ENCODE measurements around the gene PCSK6.
"Not testable (repeated sequence)": the region's sequence is repeated elsewhere in the genome, so short reads cannot be mapped to it uniquely, and the experiment has no call there.

Gene PCSK6

GRCh38 chr15:101481917-101482525 is 7.5 kb downstream of the PCSK6 start:
- DNase-seq (ENCODE audit: low spot score) = peak; percentile 61

GRCh38 chr15:101481381-101481705 is 8.2 kb downstream of the PCSK6 start:
- no peak for DNase-seq (ENCODE audit: low spot score)

DNA sequence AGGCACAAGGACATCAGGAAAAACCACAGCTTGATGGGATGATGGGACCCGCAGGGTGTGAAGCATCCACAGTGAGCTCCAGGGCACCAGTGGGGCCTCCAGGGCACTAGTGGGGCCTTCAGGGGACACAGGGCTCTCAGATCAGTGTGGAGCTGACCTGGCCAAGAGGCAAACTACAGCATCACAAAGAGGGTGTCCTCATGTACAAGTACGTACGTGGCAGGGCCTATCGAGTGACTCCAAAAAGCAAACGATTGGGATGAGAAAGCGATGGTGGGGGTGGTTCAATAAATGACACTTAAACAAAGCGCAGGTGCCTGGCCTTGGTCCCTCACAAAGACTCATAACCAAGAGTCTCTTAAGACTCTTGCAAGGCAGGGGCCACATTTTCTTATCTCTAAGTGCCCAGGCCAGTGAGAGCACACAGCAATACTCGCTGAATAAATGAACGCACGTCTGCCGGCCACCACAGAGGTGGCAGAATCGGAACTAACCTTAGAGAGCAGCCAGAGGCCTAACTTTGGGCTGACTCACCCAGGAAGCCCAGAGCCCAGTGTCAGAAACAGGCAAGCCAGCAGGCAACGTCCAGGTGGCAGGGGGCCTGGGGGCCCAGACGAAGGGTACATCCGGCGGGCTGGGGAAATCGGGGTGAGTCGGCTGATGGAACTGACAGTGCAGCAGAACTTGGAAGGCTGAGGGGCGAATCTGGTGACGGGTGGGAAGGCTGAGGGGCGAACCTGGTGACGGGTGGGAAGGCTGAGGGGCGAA is 8.7 kb downstream of the PCSK6 start:
- no peak for DNase-seq (ENCODE audit: low spot score)

- DNase-seq (ENCODE audit: low spot score) = no peak
Observed at GRCh38 chr15:101479851-101480612, 9.5 kb downstream of the PCSK6 start.

DNA sequence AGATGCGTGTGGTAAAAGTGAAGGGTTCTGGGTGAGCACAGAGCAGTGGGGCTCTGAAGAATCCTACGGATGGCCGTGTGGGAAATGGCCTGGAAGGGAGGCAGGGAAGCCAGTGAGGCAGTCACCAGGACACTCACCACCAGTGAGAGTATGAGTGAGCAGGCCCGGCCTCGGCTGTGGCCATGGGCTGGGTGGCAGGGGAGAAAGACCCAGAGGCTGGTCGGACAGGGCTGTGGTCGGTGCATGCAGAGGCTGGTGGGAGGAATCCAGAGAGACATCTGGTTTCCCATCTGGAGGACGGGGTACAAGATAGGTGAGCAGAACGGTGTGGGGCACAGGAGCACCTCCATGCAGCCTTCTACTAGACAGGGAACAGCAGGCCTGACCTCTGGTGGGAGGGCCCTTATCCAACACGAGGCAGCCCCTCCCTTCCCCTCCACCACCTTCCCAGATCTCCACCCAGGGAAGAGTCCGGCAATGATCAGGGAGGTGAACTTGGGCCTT is 10.1 kb downstream of the PCSK6 start:
- DNase-seq (ENCODE audit: low spot score) = no peak

DNA sequence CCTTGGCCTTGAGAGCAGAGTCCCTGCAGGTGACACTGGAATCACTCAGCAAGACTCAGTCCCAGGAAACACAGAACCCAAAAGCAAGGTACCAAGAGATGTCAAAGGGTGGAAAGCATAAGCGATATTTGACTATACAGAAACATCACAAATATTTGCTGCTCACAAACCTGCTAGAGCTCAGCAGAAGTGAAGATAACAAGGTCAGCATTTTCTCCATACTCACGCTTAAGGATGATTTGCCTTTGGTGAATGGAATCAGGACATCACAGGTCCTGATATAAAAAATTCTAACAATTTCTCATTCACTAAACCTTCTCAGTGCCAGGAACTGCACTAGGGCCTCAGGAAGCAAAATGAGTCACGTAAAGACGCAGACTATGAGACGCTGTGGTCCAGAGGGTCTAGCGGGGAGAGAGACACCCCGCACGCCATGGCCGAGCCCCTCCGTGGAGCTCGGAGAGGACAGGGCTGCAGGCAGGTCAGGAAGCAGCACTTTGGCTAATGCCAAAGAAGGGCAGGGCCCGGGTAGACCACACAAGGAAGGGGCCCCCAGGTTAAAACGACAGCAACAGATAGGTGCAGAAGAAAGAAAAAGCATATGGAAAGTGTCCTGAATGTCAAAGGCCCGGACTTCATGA is 10.7 kb downstream of the PCSK6 start:
- no peak for DNase-seq (ENCODE audit: low spot score)

DNA sequence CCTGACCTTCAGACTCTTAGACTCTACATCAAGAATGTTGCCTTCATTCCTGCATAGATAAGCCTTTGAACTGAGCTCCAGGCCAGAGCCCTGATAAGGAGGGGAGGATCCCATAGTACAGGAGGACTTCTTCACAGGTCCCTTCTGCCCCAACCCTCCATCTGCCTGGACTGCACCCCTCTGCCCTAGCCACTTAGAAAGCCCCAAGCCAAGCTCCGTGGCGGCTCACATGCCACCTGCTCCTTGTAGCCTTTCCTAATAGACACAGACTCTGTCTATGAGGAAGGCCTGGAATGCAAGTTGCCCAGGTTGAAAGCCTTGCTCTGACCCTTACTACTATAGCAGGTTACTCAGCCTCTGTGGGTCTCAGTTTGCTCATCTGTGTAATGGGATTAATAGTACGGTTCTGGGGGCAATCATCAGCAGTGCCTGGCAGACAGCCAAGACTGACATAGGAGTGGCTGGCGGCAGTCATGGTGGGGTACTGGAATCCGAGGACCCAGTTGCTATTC is 11.6 kb downstream of the PCSK6 start:
- no peak for DNase-seq (ENCODE audit: low spot score)

- no peak for DNase-seq (ENCODE audit: low spot score)
Observed at GRCh38 chr15:101476756-101477155, 12.8 kb downstream of the PCSK6 start.

GRCh38 chr15:101474983-101475382 is 14.5 kb downstream of the PCSK6 start:
- DNase-seq (ENCODE audit: low spot score) = no peak

- no peak for DNase-seq (ENCODE audit: low spot score)
Observed at GRCh38 chr15:101474233-101474632, 15.3 kb downstream of the PCSK6 start.

DNA sequence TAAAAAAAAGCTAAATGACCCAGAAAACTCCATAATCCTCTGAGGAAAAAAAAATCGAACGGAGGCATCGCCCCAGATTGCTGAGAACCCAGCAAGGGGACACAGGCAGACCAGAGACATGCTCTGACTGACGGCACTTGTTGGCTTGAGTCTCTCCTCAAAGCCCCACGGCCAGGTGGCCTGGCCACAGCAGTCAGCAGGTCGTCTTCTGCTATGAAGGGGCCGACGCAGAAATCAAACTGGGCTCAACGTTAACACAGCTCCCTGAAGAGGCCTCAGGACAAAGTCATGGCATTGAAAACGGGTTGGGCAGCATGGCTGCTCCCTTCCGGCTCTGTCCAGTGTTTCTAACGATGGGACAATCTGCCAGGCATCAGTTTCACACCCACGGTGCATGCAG is 17.5 kb downstream of the PCSK6 start:
- DNase-seq (ENCODE audit: low spot score) = no peak

DNA sequence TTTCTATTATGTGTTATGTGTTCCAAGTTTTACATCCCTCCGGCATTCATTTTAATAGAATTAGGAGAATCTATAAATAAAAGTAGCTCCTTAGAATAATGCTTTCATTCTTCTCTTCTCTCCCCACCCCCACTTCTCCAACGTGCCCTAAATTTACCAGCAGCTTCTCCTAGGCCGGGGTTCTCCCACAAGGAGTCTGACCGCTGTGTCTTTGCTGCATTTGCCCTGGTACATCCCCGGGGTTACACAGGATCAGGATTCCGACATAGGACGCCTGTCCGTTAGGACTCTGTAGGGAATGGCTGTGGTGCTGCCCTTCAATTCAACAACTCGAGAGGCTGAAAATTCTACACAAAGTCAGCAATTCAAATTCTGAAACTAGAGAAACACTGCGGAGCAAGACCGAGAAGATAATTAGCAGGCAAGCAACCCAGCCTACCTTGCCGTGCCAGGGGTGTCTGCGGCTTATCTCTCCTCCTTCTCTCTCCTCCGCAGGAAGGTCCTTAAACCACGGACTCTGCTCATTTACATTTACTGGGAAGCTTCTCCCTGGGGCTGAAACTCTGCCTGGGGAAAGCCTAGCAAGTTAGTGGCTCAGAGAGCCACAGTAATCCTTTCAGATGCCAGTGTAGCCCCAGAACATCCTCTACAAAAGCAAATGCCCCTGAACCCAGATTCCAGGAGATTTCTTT is 18.8 kb downstream of the PCSK6 start:
- no peak for DNase-seq (ENCODE audit: low spot score)

DNA sequence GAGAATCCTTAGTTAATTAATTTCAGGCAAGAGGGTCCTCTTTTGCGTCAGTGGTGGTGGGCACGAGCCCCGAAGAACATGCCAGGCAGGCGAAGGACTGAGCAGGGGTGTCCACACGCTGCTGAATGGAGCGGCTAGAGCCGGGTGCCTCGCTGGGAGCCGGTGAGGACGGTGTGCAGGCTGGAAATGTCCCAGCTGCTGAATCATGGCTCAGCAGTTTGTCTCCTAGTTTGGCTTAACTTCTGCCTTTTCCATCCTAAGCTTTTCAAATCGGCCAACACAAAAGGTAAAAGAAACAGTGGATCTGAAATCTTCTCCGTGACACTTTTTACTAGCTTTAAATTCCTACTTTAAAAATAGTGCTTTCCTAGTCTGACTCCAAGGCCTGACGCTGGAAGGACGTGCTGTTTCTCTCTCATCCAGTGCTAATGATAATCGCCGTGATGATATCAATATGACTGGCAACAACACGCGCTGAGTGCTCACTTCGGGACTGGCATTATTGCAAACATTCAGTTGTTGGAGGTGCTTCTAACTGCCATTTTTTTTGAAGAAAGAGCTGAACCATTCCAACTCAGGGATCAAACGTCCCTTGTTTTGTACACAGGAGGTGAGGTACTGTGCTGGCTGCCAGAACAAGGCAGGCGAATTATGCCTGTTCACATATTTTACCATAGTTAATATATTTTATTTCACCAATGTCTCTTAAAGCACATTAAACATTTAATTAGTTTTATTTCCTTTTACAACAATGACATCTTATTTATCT is 19.8 kb downstream of the PCSK6 start:
- no peak for DNase-seq (ENCODE audit: low spot score)

GRCh38 chr15:101466188-101466587 is 23.3 kb downstream of the PCSK6 start:
- no peak for DNase-seq (ENCODE audit: low spot score)

DNA sequence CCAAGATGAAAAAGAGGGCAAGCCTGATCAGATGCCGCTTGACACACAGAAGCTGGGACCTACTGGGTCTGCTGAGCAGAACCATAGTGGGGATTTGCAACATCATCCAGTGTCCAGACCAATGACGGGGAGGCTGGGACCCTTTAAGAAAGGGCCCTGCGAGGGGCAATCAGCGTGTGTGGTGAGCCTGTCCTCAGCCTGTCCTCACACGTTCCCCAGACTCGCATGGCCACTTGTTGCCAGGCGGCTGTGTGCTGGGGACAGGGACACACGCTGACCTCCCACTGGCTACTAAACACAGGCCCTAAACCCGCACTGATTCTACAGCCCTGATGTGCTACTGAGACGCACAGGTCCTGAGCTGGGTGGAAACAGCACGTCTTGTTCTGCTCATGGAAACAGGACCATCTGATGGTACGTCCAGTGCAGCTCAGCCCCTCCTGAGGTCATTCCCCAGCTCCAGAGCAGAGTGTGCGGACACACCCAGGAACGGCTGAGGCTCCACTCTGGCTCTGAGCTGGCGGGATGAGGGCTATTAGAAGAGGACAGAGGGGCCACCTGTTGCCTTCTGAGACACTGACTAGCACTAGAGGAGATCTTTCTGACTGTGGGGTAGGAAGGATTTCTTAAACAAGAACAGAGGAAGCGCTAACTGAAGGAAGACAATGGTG is 24.4 kb downstream of the PCSK6 start:
- DNase-seq (ENCODE audit: low spot score) = no peak

DNA sequence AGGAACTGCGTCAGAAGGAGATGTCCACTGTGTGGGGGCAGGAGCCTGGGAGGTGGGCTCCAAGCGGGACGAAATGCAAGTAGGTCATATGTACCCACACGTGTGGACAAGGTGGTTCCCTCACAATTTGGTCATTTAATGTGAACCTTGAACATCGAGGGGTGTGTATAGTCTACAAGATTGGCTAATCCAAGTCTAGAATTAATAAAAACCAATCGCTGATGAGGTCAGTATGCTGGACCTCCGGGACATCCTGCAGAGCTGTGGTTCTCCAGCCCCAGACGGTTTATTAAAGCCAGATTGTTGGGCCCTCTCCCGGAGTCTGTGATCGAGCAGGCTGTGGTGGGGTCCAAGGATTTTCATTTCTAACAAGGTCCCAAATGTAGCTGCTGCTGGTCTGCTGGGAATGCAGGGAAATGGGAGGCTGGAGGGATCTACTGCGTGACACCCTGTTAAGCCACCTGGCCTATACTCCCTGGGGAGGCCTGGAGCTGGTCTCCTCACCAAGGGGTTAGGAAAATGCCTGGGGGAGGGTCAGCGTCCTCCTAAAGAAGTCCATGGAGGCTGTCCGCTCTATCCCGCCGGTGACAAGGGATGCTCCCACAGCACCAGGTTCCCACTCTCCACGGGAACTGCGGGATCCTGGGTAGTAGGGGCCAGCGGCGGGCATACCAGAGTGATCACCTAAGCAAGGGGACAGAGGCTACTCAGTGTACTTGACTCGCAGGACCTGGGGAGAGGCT is 25.1 kb downstream of the PCSK6 start:
- no peak for DNase-seq (ENCODE audit: low spot score)

- DNase-seq (ENCODE audit: low spot score) = not testable (repeated sequence)
Observed at GRCh38 chr15:101463696-101464095, 25.8 kb downstream of the PCSK6 start.

GRCh38 chr15:101463270-101463669 is 26.2 kb downstream of the PCSK6 start:
- DNase-seq (ENCODE audit: low spot score) = no peak

GRCh38 chr15:101461097-101461496 is 28.4 kb downstream of the PCSK6 start:
- DNase-seq (ENCODE audit: low spot score) = no peak

Data from kidney tubule cell (primary cell).